Measurements from ENCODE around the gene CDRT4. TPM values are rescaled to one million over a fixed set of nuclear protein-coding genes. Genes with fewer than 3 reads are reported as not detected.
A peak's percentile ranks its signal among the peaks of the same experiment; 100 is the strongest.

Gene CDRT4
- total RNA-seq, 1 experiment from 2014 or later: 6.2 TPM

- peaks cover 3 to 5% of the 10 kb centered on the region in 2 experiments; a peak in 3 of 4 replicates for H3K4me1 ChIP-seq (ENCODE audit: control insufficient read depth in 1 of 2, insufficient read depth in 2 of 2, low read length in 2 of 2)
- no peak overlapping the region for H3K4me3 ChIP-seq (replicated peaks in 1 of 2; ENCODE audit: low read depth in 1 of 2, low read length in 2 of 2)
- H3K79me2 ChIP-seq (ENCODE audit: insufficient read depth, low read length): no peaks in the 10 kb centered on the region
- no peaks in the 10 kb centered on the region for H3K9me3 ChIP-seq (ENCODE audit: control insufficient read depth in 1 of 2, insufficient read depth in 1 of 2, low read depth in 1 of 2, low read length in 2 of 2)
- ChIA-PET POLR2A (no interaction called here), CTCF (interaction anchor here (0.6 to 2.1 kb wide), 21 partner anchors 8 to 749 kb away, joined by 3 to 77 read pairs (median 4); no protein-coding TSS in a partner anchor), RAD21 (ENCODE audit: low non-redundant PET in 1 of 2, low total read pairs in 2 of 2, uncharacterized antibody in 2 of 2, unreplicated experiment in 2 of 2) (interaction anchor here (0.6 to 1.2 kb wide), 11 partner anchors 8 to 1499 kb away, joined by 3 to 6 read pairs (median 3); no protein-coding TSS in a partner anchor)
- ATAC-seq (peak; percentile 95), DNase-seq (ENCODE audit: low read depth, low spot score) (peak; percentile 33)
- TF ChIP-seq, protein P1, sequence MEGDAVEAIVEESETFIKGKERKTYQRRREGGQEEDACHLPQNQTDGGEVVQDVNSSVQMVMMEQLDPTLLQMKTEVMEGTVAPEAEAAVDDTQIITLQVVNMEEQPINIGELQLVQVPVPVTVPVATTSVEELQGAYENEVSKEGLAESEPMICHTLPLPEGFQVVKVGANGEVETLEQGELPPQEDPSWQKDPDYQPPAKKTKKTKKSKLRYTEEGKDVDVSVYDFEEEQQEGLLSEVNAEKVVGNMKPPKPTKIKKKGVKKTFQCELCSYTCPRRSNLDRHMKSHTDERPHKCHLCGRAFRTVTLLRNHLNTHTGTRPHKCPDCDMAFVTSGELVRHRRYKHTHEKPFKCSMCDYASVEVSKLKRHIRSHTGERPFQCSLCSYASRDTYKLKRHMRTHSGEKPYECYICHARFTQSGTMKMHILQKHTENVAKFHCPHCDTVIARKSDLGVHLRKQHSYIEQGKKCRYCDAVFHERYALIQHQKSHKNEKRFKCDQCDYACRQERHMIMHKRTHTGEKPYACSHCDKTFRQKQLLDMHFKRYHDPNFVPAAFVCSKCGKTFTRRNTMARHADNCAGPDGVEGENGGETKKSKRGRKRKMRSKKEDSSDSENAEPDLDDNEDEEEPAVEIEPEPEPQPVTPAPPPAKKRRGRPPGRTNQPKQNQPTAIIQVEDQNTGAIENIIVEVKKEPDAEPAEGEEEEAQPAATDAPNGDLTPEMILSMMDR (IDR thresholded peaks at IDR 0.05 in 2 of 3, conservative IDR thresholded peaks at IDR 0.05 in 1 of 3; ENCODE audit: borderline replicate concordance in 1 of 3, insufficient read depth in 1 of 3, low read depth in 2 of 3, low read length in 2 of 3): peak; percentile 80 to 94 (median 90)
- TF ChIP-seq CBX3 (IDR thresholded peaks at IDR 0.05; ENCODE audit: low read depth) (no peak), YY1 (IDR thresholded peaks at IDR 0.05; ENCODE audit: extremely low read depth, insufficient replicate concordance, low read depth, low read length) (no peak), SP1 (IDR thresholded peaks at IDR 0.05; ENCODE audit: low read depth) (no peak), RAD21 (IDR thresholded peaks at IDR 0.05; ENCODE audit: low read depth) (peak; percentile 87), EZH2 (IDR thresholded peaks at IDR 0.05) (no peak), MAX (IDR thresholded peaks at IDR 0.05) (peak; percentile 29; the same call in 1 of the 2 replicates), ZNF274 (IDR thresholded peaks at IDR 0.05; ENCODE audit: low read depth, low read length) (no peak), CEBPB (IDR thresholded peaks at IDR 0.05; ENCODE audit: low read depth) (no peak)
- no TSS peak for BruUV-seq (replicated peaks)
- no peak overlapping the region for H3K27ac ChIP-seq (ENCODE audit: low read depth, low read length)
- peak overlapping the region; percentile 40; the same call in 1 of the 2 replicates for H3K4me2 ChIP-seq (ENCODE audit: low read length)
- no peak overlapping the region for H3K9ac ChIP-seq (ENCODE audit: low read length)
- no peaks in the 10 kb centered on the region for H3K36me3 ChIP-seq (ENCODE audit: control insufficient read depth in 1 of 2, insufficient read depth in 2 of 2, low read length in 2 of 2)
- no peaks in the 10 kb centered on the region for H3K27me3 ChIP-seq (ENCODE audit: insufficient read depth, low read length)
- no peaks in the 10 kb centered on the region for H4K20me1 ChIP-seq (ENCODE audit: insufficient read depth)
- intact Hi-C loops (cut with micrococcal nuclease): loop anchor here (1.0 kb wide), 1 partner anchor 242 kb away; no protein-coding TSS in a partner anchor
- no peak overlapping the region for H2AFZ ChIP-seq (ENCODE audit: low read depth, low read length, poor library complexity, severe bottlenecking)
- no peaks in the 10 kb centered on the region for H3K9me2 ChIP-seq (ENCODE audit: insufficient read depth)
Measured at GRCh38 chr17:15502369-15503112, 35.1 kb upstream of the CDRT4 start.

Data from HCT116 (cell line).